DMS 273 (cell line): ENCODE data around the gene EEF1A2.
A peak's percentile ranks its signal among the peaks of the same experiment; 100 is the strongest.
"Not testable (repeated sequence)": the region's sequence is repeated elsewhere in the genome, so short reads cannot be mapped to it uniquely, and the experiment has no call there.

ENCODE experiments used
- DNase-seq: peaks from one replicate; lab custom pipeline; 2025; ENCODE audit not compliant: unreplicated experiment; lab: John Stamatoyannopoulos, UW

The EEF1A2 gene

GRCh38 chr20:63488315-63489251, 10.3 kb downstream of the EEF1A2 start:
- no peak for DNase-seq

GRCh38 chr20:63487781-63488241, 11.1 kb downstream of the EEF1A2 start:
- DNase-seq: no peak

- no peak for DNase-seq
Measured at GRCh38 chr20:63487116-63487764, 11.6 kb downstream of the EEF1A2 start.

- DNase-seq: peak; percentile 54
Measured at GRCh38 chr20:63486300-63486855, 12.5 kb downstream of the EEF1A2 start.

GRCh38 chr20:63484651-63485403, 14.1 kb downstream of the EEF1A2 start:
- DNase-seq: peak; percentile 58

- DNase-seq: peak; percentile 61
Measured at GRCh38 chr20:63484236-63484635, 14.6 kb downstream of the EEF1A2 start.

- peak; percentile 61 for DNase-seq
Measured at GRCh38 chr20:63483834-63484233, 15.0 kb downstream of the EEF1A2 start.

- DNase-seq: peak; percentile 60
Measured at GRCh38 chr20:63482021-63482587, 16.8 kb downstream of the EEF1A2 start.

- no peak for DNase-seq
Measured at GRCh38 chr20:63481503-63481902, 17.4 kb downstream of the EEF1A2 start.

GRCh38 chr20:63479695-63480419, 19.0 kb downstream of the EEF1A2 start:
- DNase-seq: not testable (repeated sequence)

GRCh38 chr20:63478346-63479302, 20.3 kb downstream of the EEF1A2 start:
- no peak for DNase-seq

GRCh38 chr20:63477944-63478343, 20.9 kb downstream of the EEF1A2 start:
- DNase-seq: no peak

GRCh38 chr20:63477061-63477616, 21.7 kb downstream of the EEF1A2 start:
- no peak for DNase-seq

GRCh38 chr20:63475209-63475608, 23.7 kb downstream of the EEF1A2 start:
- DNase-seq: no peak

GRCh38 chr20:63473555-63474449, 25.1 kb downstream of the EEF1A2 start:
- DNase-seq: peak; percentile 82

GRCh38 chr20:63472862-63473390, 26.0 kb downstream of the EEF1A2 start:
- no peak for DNase-seq
